ENCODE data around the gene GGA1. TPM values are rescaled to one million over a fixed set of nuclear protein-coding genes. Genes with fewer than 3 reads are reported as not detected.

GGA1 gene
- total and polyA plus RNA-seq, 10 of the 15 experiments (the other 5 are each of a cell fraction or from before 2014, with no cell fraction given), result 1.4 to 79.4 (median 44.4) TPM

- TF ChIP-seq SKIL (IDR thresholded peaks at IDR 0.05; ENCODE audit: low read depth, poor library complexity, severe bottlenecking), result no peak
- no peak for TF ChIP-seq CBX3 (IDR thresholded peaks at IDR 0.05; ENCODE audit: borderline replicate concordance, low read depth)
- TF ChIP-seq EP300 (IDR thresholded peaks at IDR 0.05; ENCODE audit: borderline replicate concordance in 1 of 2, control insufficient read depth in 1 of 2, low read depth in 2 of 2, low read length in 2 of 2), result no peak
- TF ChIP-seq ZBTB40 (IDR thresholded peaks at IDR 0.05; ENCODE audit: borderline replicate concordance), result no peak
- TF ChIP-seq ATF7 (IDR thresholded peaks at IDR 0.05; ENCODE audit: low read depth), result no peak
- no peak for TF ChIP-seq CBX5 (IDR thresholded peaks at IDR 0.05; ENCODE audit: low read depth)
- no peak for TF ChIP-seq KAT2A (conservative IDR thresholded peaks at IDR 0.05; ENCODE audit: control insufficient read depth, low read depth, low read length)
- TF ChIP-seq POU2F2 (IDR thresholded peaks at IDR 0.05; ENCODE audit: borderline replicate concordance, low read depth, low read length), result no peak
- TF ChIP-seq IKZF2 (IDR thresholded peaks at IDR 0.05), result no peak
- no peak for TF ChIP-seq MYC (IDR thresholded peaks at IDR 0.05; ENCODE audit: insufficient read depth, insufficient read length, insufficient replicate concordance, low read length, severe bottlenecking)
- TF ChIP-seq JUNB (IDR thresholded peaks at IDR 0.05), result no peak
- TF ChIP-seq MTA2 (IDR thresholded peaks at IDR 0.05; ENCODE audit: low read depth), result no peak
- no peak for TF ChIP-seq BCL3 (IDR thresholded peaks at IDR 0.05; ENCODE audit: borderline replicate concordance, insufficient read depth, low read depth, low read length, poor library complexity, severe bottlenecking)
- no peak for TF ChIP-seq MEF2A (IDR thresholded peaks at IDR 0.05; ENCODE audit: insufficient read depth, low read depth, low read length)
- TF ChIP-seq IRF4 (IDR thresholded peaks at IDR 0.05; ENCODE audit: low read depth, low read length), result no peak
- TF ChIP-seq BACH1 (IDR thresholded peaks at IDR 0.05; ENCODE audit: borderline replicate concordance), result no peak
- TF ChIP-seq ZNF622 (IDR thresholded peaks at IDR 0.05), result no peak
- no peak for TF ChIP-seq STAT3 (IDR thresholded peaks at IDR 0.05; ENCODE audit: low read depth, low read length)
- TF ChIP-seq TCF3 (IDR thresholded peaks at IDR 0.05; ENCODE audit: borderline replicate concordance, insufficient read depth, low read depth, low read length), result no peak
- no peak for TF ChIP-seq ETV6 (conservative IDR thresholded peaks at IDR 0.05 in 1 of 2, IDR thresholded peaks at IDR 0.05 in 1 of 2; ENCODE audit: borderline replicate concordance in 1 of 2, low read depth in 1 of 2)
- TF ChIP-seq ESRRA (IDR thresholded peaks at IDR 0.05; ENCODE audit: low read length), result no peak
- TF ChIP-seq PAX8 (IDR thresholded peaks at IDR 0.05), result no peak
These were observed 47.2 kb upstream of the GGA1 start (continued) for GRCh38 chr22:37561212-37562048.

All from GM12878 (cell line).